ENCODE results near the gene SP110.

- TF ChIP-seq, protein P1, sequence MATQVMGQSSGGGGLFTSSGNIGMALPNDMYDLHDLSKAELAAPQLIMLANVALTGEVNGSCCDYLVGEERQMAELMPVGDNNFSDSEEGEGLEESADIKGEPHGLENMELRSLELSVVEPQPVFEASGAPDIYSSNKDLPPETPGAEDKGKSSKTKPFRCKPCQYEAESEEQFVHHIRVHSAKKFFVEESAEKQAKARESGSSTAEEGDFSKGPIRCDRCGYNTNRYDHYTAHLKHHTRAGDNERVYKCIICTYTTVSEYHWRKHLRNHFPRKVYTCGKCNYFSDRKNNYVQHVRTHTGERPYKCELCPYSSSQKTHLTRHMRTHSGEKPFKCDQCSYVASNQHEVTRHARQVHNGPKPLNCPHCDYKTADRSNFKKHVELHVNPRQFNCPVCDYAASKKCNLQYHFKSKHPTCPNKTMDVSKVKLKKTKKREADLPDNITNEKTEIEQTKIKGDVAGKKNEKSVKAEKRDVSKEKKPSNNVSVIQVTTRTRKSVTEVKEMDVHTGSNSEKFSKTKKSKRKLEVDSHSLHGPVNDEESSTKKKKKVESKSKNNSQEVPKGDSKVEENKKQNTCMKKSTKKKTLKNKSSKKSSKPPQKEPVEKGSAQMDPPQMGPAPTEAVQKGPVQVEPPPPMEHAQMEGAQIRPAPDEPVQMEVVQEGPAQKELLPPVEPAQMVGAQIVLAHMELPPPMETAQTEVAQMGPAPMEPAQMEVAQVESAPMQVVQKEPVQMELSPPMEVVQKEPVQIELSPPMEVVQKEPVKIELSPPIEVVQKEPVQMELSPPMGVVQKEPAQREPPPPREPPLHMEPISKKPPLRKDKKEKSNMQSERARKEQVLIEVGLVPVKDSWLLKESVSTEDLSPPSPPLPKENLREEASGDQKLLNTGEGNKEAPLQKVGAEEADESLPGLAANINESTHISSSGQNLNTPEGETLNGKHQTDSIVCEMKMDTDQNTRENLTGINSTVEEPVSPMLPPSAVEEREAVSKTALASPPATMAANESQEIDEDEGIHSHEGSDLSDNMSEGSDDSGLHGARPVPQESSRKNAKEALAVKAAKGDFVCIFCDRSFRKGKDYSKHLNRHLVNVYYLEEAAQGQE (IDR thresholded peaks at IDR 0.05; ENCODE audit: borderline replicate concordance), result no peak
- TF ChIP-seq, protein P1 (CRISPR knock-in tag; IDR thresholded peaks at IDR 0.05; ENCODE audit: low read depth), result no peak
- TF ChIP-seq, protein P2, sequence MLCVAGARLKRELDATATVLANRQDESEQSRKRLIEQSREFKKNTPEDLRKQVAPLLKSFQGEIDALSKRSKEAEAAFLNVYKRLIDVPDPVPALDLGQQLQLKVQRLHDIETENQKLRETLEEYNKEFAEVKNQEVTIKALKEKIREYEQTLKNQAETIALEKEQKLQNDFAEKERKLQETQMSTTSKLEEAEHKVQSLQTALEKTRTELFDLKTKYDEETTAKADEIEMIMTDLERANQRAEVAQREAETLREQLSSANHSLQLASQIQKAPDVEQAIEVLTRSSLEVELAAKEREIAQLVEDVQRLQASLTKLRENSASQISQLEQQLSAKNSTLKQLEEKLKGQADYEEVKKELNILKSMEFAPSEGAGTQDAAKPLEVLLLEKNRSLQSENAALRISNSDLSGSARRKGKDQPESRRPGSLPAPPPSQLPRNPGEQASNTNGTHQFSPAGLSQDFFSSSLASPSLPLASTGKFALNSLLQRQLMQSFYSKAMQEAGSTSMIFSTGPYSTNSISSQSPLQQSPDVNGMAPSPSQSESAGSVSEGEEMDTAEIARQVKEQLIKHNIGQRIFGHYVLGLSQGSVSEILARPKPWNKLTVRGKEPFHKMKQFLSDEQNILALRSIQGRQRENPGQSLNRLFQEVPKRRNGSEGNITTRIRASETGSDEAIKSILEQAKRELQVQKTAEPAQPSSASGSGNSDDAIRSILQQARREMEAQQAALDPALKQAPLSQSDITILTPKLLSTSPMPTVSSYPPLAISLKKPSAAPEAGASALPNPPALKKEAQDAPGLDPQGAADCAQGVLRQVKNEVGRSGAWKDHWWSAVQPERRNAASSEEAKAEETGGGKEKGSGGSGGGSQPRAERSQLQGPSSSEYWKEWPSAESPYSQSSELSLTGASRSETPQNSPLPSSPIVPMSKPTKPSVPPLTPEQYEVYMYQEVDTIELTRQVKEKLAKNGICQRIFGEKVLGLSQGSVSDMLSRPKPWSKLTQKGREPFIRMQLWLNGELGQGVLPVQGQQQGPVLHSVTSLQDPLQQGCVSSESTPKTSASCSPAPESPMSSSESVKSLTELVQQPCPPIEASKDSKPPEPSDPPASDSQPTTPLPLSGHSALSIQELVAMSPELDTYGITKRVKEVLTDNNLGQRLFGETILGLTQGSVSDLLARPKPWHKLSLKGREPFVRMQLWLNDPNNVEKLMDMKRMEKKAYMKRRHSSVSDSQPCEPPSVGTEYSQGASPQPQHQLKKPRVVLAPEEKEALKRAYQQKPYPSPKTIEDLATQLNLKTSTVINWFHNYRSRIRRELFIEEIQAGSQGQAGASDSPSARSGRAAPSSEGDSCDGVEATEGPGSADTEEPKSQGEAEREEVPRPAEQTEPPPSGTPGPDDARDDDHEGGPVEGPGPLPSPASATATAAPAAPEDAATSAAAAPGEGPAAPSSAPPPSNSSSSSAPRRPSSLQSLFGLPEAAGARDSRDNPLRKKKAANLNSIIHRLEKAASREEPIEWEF (CRISPR knock-in tag; IDR thresholded peaks at IDR 0.05), result no peak
- no peak for TF ChIP-seq SMARCE1 (IDR thresholded peaks at IDR 0.05)
- TF ChIP-seq, protein P3, sequence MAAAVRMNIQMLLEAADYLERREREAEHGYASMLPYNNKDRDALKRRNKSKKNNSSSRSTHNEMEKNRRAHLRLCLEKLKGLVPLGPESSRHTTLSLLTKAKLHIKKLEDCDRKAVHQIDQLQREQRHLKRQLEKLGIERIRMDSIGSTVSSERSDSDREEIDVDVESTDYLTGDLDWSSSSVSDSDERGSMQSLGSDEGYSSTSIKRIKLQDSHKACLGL (CRISPR knock-in tag; IDR thresholded peaks at IDR 0.05; ENCODE audit: borderline replicate concordance, poor library complexity, severe bottlenecking), result no peak
- TF ChIP-seq, protein P4, sequence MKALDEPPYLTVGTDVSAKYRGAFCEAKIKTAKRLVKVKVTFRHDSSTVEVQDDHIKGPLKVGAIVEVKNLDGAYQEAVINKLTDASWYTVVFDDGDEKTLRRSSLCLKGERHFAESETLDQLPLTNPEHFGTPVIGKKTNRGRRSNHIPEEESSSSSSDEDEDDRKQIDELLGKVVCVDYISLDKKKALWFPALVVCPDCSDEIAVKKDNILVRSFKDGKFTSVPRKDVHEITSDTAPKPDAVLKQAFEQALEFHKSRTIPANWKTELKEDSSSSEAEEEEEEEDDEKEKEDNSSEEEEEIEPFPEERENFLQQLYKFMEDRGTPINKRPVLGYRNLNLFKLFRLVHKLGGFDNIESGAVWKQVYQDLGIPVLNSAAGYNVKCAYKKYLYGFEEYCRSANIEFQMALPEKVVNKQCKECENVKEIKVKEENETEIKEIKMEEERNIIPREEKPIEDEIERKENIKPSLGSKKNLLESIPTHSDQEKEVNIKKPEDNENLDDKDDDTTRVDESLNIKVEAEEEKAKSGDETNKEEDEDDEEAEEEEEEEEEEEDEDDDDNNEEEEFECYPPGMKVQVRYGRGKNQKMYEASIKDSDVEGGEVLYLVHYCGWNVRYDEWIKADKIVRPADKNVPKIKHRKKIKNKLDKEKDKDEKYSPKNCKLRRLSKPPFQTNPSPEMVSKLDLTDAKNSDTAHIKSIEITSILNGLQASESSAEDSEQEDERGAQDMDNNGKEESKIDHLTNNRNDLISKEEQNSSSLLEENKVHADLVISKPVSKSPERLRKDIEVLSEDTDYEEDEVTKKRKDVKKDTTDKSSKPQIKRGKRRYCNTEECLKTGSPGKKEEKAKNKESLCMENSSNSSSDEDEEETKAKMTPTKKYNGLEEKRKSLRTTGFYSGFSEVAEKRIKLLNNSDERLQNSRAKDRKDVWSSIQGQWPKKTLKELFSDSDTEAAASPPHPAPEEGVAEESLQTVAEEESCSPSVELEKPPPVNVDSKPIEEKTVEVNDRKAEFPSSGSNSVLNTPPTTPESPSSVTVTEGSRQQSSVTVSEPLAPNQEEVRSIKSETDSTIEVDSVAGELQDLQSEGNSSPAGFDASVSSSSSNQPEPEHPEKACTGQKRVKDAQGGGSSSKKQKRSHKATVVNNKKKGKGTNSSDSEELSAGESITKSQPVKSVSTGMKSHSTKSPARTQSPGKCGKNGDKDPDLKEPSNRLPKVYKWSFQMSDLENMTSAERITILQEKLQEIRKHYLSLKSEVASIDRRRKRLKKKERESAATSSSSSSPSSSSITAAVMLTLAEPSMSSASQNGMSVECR (CRISPR knock-in tag; IDR thresholded peaks at IDR 0.05), result no peak
- TF ChIP-seq, protein P5, sequence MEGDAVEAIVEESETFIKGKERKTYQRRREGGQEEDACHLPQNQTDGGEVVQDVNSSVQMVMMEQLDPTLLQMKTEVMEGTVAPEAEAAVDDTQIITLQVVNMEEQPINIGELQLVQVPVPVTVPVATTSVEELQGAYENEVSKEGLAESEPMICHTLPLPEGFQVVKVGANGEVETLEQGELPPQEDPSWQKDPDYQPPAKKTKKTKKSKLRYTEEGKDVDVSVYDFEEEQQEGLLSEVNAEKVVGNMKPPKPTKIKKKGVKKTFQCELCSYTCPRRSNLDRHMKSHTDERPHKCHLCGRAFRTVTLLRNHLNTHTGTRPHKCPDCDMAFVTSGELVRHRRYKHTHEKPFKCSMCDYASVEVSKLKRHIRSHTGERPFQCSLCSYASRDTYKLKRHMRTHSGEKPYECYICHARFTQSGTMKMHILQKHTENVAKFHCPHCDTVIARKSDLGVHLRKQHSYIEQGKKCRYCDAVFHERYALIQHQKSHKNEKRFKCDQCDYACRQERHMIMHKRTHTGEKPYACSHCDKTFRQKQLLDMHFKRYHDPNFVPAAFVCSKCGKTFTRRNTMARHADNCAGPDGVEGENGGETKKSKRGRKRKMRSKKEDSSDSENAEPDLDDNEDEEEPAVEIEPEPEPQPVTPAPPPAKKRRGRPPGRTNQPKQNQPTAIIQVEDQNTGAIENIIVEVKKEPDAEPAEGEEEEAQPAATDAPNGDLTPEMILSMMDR (IDR thresholded peaks at IDR 0.05 in 2 of 3, conservative IDR thresholded peaks at IDR 0.05 in 1 of 3; ENCODE audit: insufficient read depth in 2 of 3, low read depth in 1 of 3, low read length in 3 of 3), result no peak
- TF ChIP-seq NBN (IDR thresholded peaks at IDR 0.05; ENCODE audit: low read depth), result no peak
- no peak for TF ChIP-seq NR2C2 (CRISPR knock-in tag; IDR thresholded peaks at IDR 0.05)
- no peak for TF ChIP-seq NR2C2 (tag; IDR thresholded peaks at IDR 0.05)
Observed at GRCh38 chr2:230231251-230231650, 11.5 kb upstream of the SP110 start.

Data from K562 (cell line).